Measurements from ENCODE around the gene IQCK.

Gene IQCK

DNA sequence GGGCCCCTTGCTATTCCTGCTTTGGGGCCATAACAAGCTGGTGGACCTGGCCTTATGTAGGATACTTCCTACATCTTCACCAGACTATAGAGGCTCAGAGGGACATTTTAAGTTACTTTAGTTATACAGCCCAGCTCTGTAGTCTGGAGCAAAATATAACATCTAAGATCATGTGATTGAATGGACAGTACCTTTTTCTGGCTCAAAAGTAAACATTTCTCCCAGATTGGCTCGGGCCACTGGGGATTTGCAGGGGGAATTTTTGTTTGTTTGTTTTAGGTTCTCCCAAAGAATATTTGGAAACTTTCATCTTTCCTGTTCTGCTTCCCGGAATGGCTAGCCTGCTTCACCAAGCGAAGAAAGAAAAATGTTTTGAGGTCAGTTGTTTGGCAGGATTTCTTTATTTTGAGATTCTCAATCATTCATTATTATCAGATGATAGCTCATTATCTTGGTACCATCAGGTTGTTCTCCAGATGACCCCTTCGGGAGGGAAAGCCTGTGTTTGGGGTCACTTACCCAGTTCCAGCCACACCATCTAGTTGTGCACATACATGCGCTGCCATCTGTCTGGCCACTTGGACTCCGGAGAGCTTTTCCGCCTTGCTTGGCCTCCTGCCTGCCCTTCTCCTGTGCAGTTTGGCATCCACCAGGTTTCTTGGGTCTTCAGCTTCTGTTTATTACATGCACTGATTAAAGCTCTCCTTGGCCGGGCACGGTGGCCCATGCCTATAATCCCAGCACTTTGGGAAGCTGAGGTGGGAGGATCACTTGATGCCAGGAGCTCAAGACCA lies 17.2 kb downstream of the IQCK start:
- no peaks in the 10 kb centered on the region for H3K36me3 ChIP-seq (ENCODE audit: control insufficient read depth, low read length)
- H3K27ac ChIP-seq (ENCODE audit: low read depth, low read length) = no peak overlapping the region
- H3K4me1 ChIP-seq (ENCODE audit: control insufficient read depth, low read length) = no peaks in the 10 kb centered on the region
- no peaks in the 10 kb centered on the region for H4K20me1 ChIP-seq (ENCODE audit: control insufficient read depth, insufficient read depth, low read depth, low read length)
- no peaks in the 10 kb centered on the region for H3K9me3 ChIP-seq (ENCODE audit: control insufficient read depth, insufficient read depth, low read length)
- H3K79me2 ChIP-seq (ENCODE audit: control insufficient read depth, low read length) = no peaks in the 10 kb centered on the region
- H3K4me2 ChIP-seq (ENCODE audit: low read length) = no peak overlapping the region
- no peaks in the 10 kb centered on the region for H3K9me2 ChIP-seq (replicated peaks; ENCODE audit: control insufficient read depth, low read length)
- H3F3A ChIP-seq (ENCODE audit: control insufficient read depth, insufficient read depth) = no peaks in the 10 kb centered on the region
- no peak overlapping the region for H3K4me3 ChIP-seq (ENCODE audit: low read length)
- no peak for TF ChIP-seq EZH2phosphoT487 (IDR thresholded peaks at IDR 0.05; ENCODE audit: borderline replicate concordance, low read length)
- TF ChIP-seq, protein P1, sequence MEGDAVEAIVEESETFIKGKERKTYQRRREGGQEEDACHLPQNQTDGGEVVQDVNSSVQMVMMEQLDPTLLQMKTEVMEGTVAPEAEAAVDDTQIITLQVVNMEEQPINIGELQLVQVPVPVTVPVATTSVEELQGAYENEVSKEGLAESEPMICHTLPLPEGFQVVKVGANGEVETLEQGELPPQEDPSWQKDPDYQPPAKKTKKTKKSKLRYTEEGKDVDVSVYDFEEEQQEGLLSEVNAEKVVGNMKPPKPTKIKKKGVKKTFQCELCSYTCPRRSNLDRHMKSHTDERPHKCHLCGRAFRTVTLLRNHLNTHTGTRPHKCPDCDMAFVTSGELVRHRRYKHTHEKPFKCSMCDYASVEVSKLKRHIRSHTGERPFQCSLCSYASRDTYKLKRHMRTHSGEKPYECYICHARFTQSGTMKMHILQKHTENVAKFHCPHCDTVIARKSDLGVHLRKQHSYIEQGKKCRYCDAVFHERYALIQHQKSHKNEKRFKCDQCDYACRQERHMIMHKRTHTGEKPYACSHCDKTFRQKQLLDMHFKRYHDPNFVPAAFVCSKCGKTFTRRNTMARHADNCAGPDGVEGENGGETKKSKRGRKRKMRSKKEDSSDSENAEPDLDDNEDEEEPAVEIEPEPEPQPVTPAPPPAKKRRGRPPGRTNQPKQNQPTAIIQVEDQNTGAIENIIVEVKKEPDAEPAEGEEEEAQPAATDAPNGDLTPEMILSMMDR (IDR thresholded peaks at IDR 0.05; ENCODE audit: low read depth, low read length, poor library complexity, severe bottlenecking) = no peak
- no peaks in the 10 kb centered on the region for H3K27me3 ChIP-seq (ENCODE audit: control insufficient read depth, low read length)

GRCh38 chr16:19737306-19738038 lies 19.4 kb downstream of the IQCK start:
- Histone ChIP-seq H3K4me2 (ENCODE audit: low read length) (no peak overlapping the region), H3K79me2 (ENCODE audit: control insufficient read depth, low read length) (no peaks in the 10 kb centered on the region), H3K27me3 (ENCODE audit: control insufficient read depth, low read length) (no peaks in the 10 kb centered on the region), H3K9me3 (ENCODE audit: control insufficient read depth, insufficient read depth, low read length) (no peaks in the 10 kb centered on the region), H3F3A (ENCODE audit: control insufficient read depth, insufficient read depth) (no peaks in the 10 kb centered on the region), H3K4me3 (ENCODE audit: low read length) (no peak overlapping the region), H3K36me3 (ENCODE audit: control insufficient read depth, low read length) (no peaks in the 10 kb centered on the region), H4K20me1 (ENCODE audit: control insufficient read depth, insufficient read depth, low read depth, low read length) (no peaks in the 10 kb centered on the region), H3K4me1 (ENCODE audit: control insufficient read depth, low read length) (no peaks in the 10 kb centered on the region), H3K9me2 (replicated peaks; ENCODE audit: control insufficient read depth, low read length) (no peaks in the 10 kb centered on the region), H3K27ac (ENCODE audit: low read depth, low read length) (no peak overlapping the region)
- TF ChIP-seq, protein P1 (IDR thresholded peaks at IDR 0.05; ENCODE audit: low read depth, low read length, poor library complexity, severe bottlenecking) = no peak
- TF ChIP-seq EZH2phosphoT487 (IDR thresholded peaks at IDR 0.05; ENCODE audit: borderline replicate concordance, low read length) = no peak

GRCh38 chr16:19741354-19741753 lies 23.3 kb downstream of the IQCK start:
- Histone ChIP-seq H3F3A (ENCODE audit: control insufficient read depth, insufficient read depth) (no peaks in the 10 kb centered on the region), H3K9me2 (replicated peaks; ENCODE audit: control insufficient read depth, low read length) (no peaks in the 10 kb centered on the region), H3K9me3 (ENCODE audit: control insufficient read depth, insufficient read depth, low read length) (no peaks in the 10 kb centered on the region), H3K4me1 (ENCODE audit: control insufficient read depth, low read length) (no peaks in the 10 kb centered on the region), H3K79me2 (ENCODE audit: control insufficient read depth, low read length) (no peaks in the 10 kb centered on the region), H3K4me2 (ENCODE audit: low read length) (no peak overlapping the region), H3K4me3 (ENCODE audit: low read length) (no peak overlapping the region), H3K27me3 (ENCODE audit: control insufficient read depth, low read length) (no peaks in the 10 kb centered on the region), H3K27ac (ENCODE audit: low read depth, low read length) (no peak overlapping the region), H3K36me3 (ENCODE audit: control insufficient read depth, low read length) (no peaks in the 10 kb centered on the region), H4K20me1 (ENCODE audit: control insufficient read depth, insufficient read depth, low read depth, low read length) (no peaks in the 10 kb centered on the region)
- no peak for TF ChIP-seq EZH2phosphoT487 (IDR thresholded peaks at IDR 0.05; ENCODE audit: borderline replicate concordance, low read length)
- TF ChIP-seq, protein P1 (IDR thresholded peaks at IDR 0.05; ENCODE audit: low read depth, low read length, poor library complexity, severe bottlenecking) = no peak

Data from DOHH2 (cell line).